HFFc6 (cell line): Measurements from ENCODE around the gene CYP26C1. TPM values are rescaled to one million over a fixed set of nuclear protein-coding genes. Genes with fewer than 3 reads are reported as not detected.

Experiments used
- DNase-seq: peaks from one replicate; pipeline ENCODE4 v3.0.0-alpha.2; 2018
- H3K27ac Mint-ChIP-seq: 2 replicates; pipeline ENCODE4 v1.8.0; 2020; ENCODE audit warnings: mild to moderate bottlenecking, mixed read lengths
- H3K27me3 Mint-ChIP-seq: 2 replicates; pipeline ENCODE4 v1.8.0; 2021; ENCODE audit warnings: mild to moderate bottlenecking, moderate library complexity, mixed read lengths; ENCODE audit not compliant: insufficient read depth
- H3K36me3 Mint-ChIP-seq: 2 replicates; pipeline ENCODE4 v1.8.0; 2021; ENCODE audit warnings: low read depth, mixed read lengths
- H3K4me1 Mint-ChIP-seq: 2 replicates; pipeline ENCODE4 v1.8.0; 2020; ENCODE audit warnings: low read depth, mixed read lengths
- H3K4me3 Mint-ChIP-seq: 2 replicates; pipeline ENCODE4 v1.8.0; 2020; ENCODE audit warnings: mild to moderate bottlenecking, moderate library complexity, mixed read lengths
- H3K9me3 Mint-ChIP-seq: 2 replicates; pipeline ENCODE4 v1.8.0; 2020; ENCODE audit warnings: mild to moderate bottlenecking, mixed read lengths
- CTCF ChIP-seq: fragments of 200-600 bp; sonication (generic); IDR thresholded peaks from 2 replicates; pipeline ENCODE4 v1.5.0; 2021; ENCODE audit warnings: antibody characterized with exemption, mild to moderate bottlenecking
- total RNA-seq, 6 experiments: library from RNA; stranded (reverse); fragmentation: NEBNext Ultra II Directional; extraction: Animal tissue kit (Norgen Biotek cat#: 25700); gene quantifications; 2 replicates in 1 of 6; 3 replicates in 5 of 6; pipeline ENCODE4 v1.2.3, GENCODE V29; 2021

CYP26C1 gene
- total RNA-seq, 6 experiments from 2014 or later, result 0.05 to 0.22 (median 0.13) TPM; not detected in 1

GRCh38 chr10:93068411-93069244 is 8.0 kb downstream of the CYP26C1 start:
- no peak for DNase-seq
- peak; percentile 30; the same call in 1 of the 2 replicates for TF ChIP-seq CTCF
- H3K4me3 Mint-ChIP-seq, result peak overlapping the region; percentile 51
- no peaks in the 10 kb centered on the region for H3K9me3 Mint-ChIP-seq
- no peaks in the 10 kb centered on the region for H3K36me3 Mint-ChIP-seq
- peaks cover 15% of the 10 kb centered on the region for H3K4me1 Mint-ChIP-seq
- no peak overlapping the region for H3K27ac Mint-ChIP-seq
- peaks cover 68% of the 10 kb centered on the region for H3K27me3 Mint-ChIP-seq

- no peak for TF ChIP-seq CTCF
- no peaks in the 10 kb centered on the region for H3K9me3 Mint-ChIP-seq
- H3K4me3 Mint-ChIP-seq, result no peak overlapping the region
- no peaks in the 10 kb centered on the region; the same call in 1 of the 2 replicates for H3K36me3 Mint-ChIP-seq
- H3K27ac Mint-ChIP-seq, result no peak overlapping the region
- DNase-seq, result no peak
- peaks cover 12% of the 10 kb centered on the region for H3K4me1 Mint-ChIP-seq
- H3K27me3 Mint-ChIP-seq, result peaks cover 68% of the 10 kb centered on the region
Measured at GRCh38 chr10:93069245-93069561, 8.6 kb downstream of the CYP26C1 start.

- H3K4me1 Mint-ChIP-seq, result peaks cover 18% of the 10 kb centered on the region
- no peaks in the 10 kb centered on the region; the same call in 1 of the 2 replicates for H3K36me3 Mint-ChIP-seq
- no peak overlapping the region for H3K27ac Mint-ChIP-seq
- no peaks in the 10 kb centered on the region for H3K9me3 Mint-ChIP-seq
- TF ChIP-seq CTCF, result no peak
- H3K27me3 Mint-ChIP-seq, result peaks cover 69% of the 10 kb centered on the region
- no peak for DNase-seq
- peak overlapping the region; percentile 7; the same call in 1 of the 2 replicates for H3K4me3 Mint-ChIP-seq
Measured at GRCh38 chr10:93070378-93071176, 10.0 kb downstream of the CYP26C1 start.

- no peaks in the 10 kb centered on the region for H3K9me3 Mint-ChIP-seq
- peak overlapping the region; percentile 7; the same call in 1 of the 2 replicates for H3K4me3 Mint-ChIP-seq
- DNase-seq, result no peak
- no peak overlapping the region for H3K27ac Mint-ChIP-seq
- H3K27me3 Mint-ChIP-seq, result peaks cover 71% of the 10 kb centered on the region
- no peak for TF ChIP-seq CTCF
- no peaks in the 10 kb centered on the region; the same call in 1 of the 2 replicates for H3K36me3 Mint-ChIP-seq
- peaks cover 18% of the 10 kb centered on the region for H3K4me1 Mint-ChIP-seq
Measured at GRCh38 chr10:93071177-93071472, 10.5 kb downstream of the CYP26C1 start.

- no peak for DNase-seq
- H3K27me3 Mint-ChIP-seq, result peaks cover 65% of the 10 kb centered on the region
- peaks cover 22% of the 10 kb centered on the region for H3K4me1 Mint-ChIP-seq
- no peak overlapping the region for H3K27ac Mint-ChIP-seq
- H3K4me3 Mint-ChIP-seq, result peak overlapping the region; percentile 78
- no peaks in the 10 kb centered on the region for H3K9me3 Mint-ChIP-seq
- no peak for TF ChIP-seq CTCF
- H3K36me3 Mint-ChIP-seq, result no peaks in the 10 kb centered on the region; the same call in 1 of the 2 replicates
Measured at GRCh38 chr10:93071674-93072224, 11.2 kb downstream of the CYP26C1 start.
